C4-2B (cell line): ENCODE results near the gene KRTAP1-4.

Experiments used
- CTCF ChIP-seq: fragments of 450-650 bp; conservative IDR thresholded peaks from 2 replicates; pipeline ENCODE4 v1.5.1; 2017; ENCODE audit warnings: mild to moderate bottlenecking
- ZFX ChIP-seq: fragments of 450-650 bp; IDR thresholded peaks from 2 replicates; pipeline ENCODE4 v1.6.1; 2017

- no peak for TF ChIP-seq CTCF
- TF ChIP-seq ZFX, result no peak
Measured at GRCh38 chr17:40980117-40980516, 49.9 kb downstream of the KRTAP1-4 start.
